Kidney epithelial cell (primary cell): ENCODE results near the gene YWHAG. TPM values are rescaled to one million over a fixed set of nuclear protein-coding genes. Genes with fewer than 3 reads are reported as not detected.

Source experiments
- DNase-seq: peaks from one replicate; pipeline ENCODE4 v3.0.0-alpha.2; 2010; ENCODE audit warnings: low read depth
- H3K27me3 ChIP-seq: 2 replicates; pipeline ENCODE4 v1.6.0; 2011; ENCODE audit warnings: low read length; ENCODE audit not compliant: control insufficient read depth, insufficient read depth
- H3K36me3 ChIP-seq: 2 replicates; pipeline ENCODE4 v1.5.1; 2011; ENCODE audit warnings: low read length; ENCODE audit not compliant: control insufficient read depth, insufficient read depth
- H3K4me3 ChIP-seq: 2 replicates; pipeline ENCODE4 v1.5.1; 2011; ENCODE audit warnings: low read depth, mild to moderate bottlenecking, control low read depth, low read length
- CTCF ChIP-seq: IDR thresholded peaks from 2 replicates; pipeline ENCODE4 v1.5.1; 2011; ENCODE audit warnings: mild to moderate bottlenecking, moderate library complexity, low read length, control low read depth, inconsistent platforms; ENCODE audit not compliant: insufficient read depth, poor library complexity, severe bottlenecking
- total RNA-seq: library from RNA; depleted of rRNA; stranded (reverse); fragments of >200 nt; gene quantifications from 2 replicates; pipeline ENCODE4 v1.2.3, GENCODE V29; 2015

The YWHAG gene
- total RNA-seq, 1 donor from 2014 or later: 115 TPM

- Histone ChIP-seq H3K36me3 (peaks cover 3% of the 10 kb centered on the region), H3K4me3 (no peak overlapping the region), H3K27me3 (no peaks in the 10 kb centered on the region)
- DNase-seq: no peak
- no peak for TF ChIP-seq CTCF
Observed at GRCh38 chr7:76328389-76328788, 30.4 kb downstream of the YWHAG start.

GRCh38 chr7:76327610-76328009, 31.2 kb downstream of the YWHAG start:
- DNase-seq: no peak
- Histone ChIP-seq H3K27me3 (no peaks in the 10 kb centered on the region), H3K36me3 (peaks cover 3% of the 10 kb centered on the region), H3K4me3 (no peak overlapping the region)
- no peak for TF ChIP-seq CTCF

GRCh38 chr7:76326646-76327233, 32.1 kb downstream of the YWHAG start:
- Histone ChIP-seq H3K4me3 (no peak overlapping the region), H3K36me3 (peaks cover 3% of the 10 kb centered on the region), H3K27me3 (no peaks in the 10 kb centered on the region)
- DNase-seq: no peak
- TF ChIP-seq CTCF: no peak

- H3K27me3 ChIP-seq: no peaks in the 10 kb centered on the region
- H3K4me3 ChIP-seq: no peak overlapping the region
- H3K36me3 ChIP-seq: peaks cover 3% of the 10 kb centered on the region
- no peak for TF ChIP-seq CTCF
- DNase-seq: no peak
Observed at GRCh38 chr7:76325811-76326210, 33.0 kb downstream of the YWHAG start.

GRCh38 chr7:76325092-76325491, 33.7 kb downstream of the YWHAG start:
- TF ChIP-seq CTCF: no peak
- Histone ChIP-seq H3K27me3 (no peaks in the 10 kb centered on the region), H3K4me3 (no peak overlapping the region), H3K36me3 (peaks cover 3% of the 10 kb centered on the region)
- no peak for DNase-seq
